K562 treated with DMSO at 1 percent for 24 hours (cell line): ENCODE data around the gene TP53TG3D. TPM values are rescaled to one million over a fixed set of nuclear protein-coding genes. Genes with fewer than 3 reads are reported as not detected.

Experiments used
- total RNA-seq: library from RNA; unstranded; fragments of 300-600 nt; gene quantifications from 2 replicates; pipeline ENCODE4 v1.2.3, GENCODE V29; 2022; ENCODE audit warnings: low read depth; ENCODE audit not compliant: insufficient read depth

TP53TG3D gene
- 7.3 and 9.1 TPM in 2 replicates for total RNA-seq

DNA sequence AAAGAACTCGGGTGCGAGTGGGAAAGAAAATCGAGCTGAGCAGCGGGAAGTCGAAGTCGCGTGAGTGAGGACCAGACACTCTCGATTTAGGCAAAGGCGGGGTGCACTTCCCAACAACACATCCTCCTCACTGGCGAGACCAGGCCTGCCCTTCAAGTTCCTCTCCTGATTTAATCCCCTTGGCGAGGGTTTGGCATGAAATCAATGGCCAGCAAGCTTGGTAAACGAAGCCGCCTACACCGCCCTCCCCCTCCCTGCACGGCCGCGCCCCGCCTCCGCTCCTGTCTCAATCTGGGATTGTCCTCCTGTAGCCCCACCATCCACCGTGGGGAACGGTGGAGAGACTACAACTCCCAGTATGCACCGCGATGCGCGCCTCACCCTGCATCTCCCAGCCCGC is at the start of gene TP53TG3D:
Gene TP53TG3D (plus strand): TSS at position 301 of the 400 bp plus-strand sequence. CDS start 68 bp downstream, at position 369.

